ENCODE measurements around the gene AARS2. TPM values are rescaled to one million over a fixed set of nuclear protein-coding genes. Genes with fewer than 3 reads are reported as not detected.

AARS2 gene
- total RNA-seq, 2 donors from 2014 or later: 9.6 to 17.8 TPM

DNA sequence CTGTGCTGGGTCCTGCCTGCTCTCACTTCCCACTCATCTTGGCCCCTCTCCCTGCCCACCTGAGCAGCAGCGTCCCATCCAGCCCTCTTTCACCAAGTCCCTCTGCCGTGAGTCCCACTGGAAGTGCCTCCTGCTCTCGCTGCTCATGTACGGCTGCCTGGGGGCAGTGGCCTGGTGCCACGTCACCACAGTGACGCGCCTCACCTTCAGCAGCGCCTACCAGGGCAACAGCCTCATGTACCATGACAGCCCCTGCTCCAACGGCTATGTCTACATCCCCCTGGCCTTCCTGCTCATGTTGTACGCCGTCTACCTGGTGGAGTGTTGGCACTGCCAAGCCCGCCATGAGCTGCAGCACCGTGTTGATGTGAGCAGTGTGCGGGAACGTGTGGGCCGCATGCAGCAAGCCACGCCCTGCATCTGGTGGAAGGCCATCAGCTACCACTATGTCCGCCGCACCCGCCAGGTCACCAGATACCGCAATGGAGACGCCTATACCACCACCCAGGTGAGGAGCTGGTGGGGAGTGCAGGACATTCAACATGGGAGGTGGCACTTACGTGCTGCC, 40.1 kb downstream of the AARS2 start:
- TF ChIP-seq POLR2A (IDR thresholded peaks at IDR 0.05) (no peak), CTCF (IDR thresholded peaks at IDR 0.05) (no peak)
- Histone ChIP-seq H3K27me3 (peaks cover 0 to 18% of the 10 kb centered on the region in 2 donors), H3K27ac (no peak overlapping the region), H3K4me3 (no peak overlapping the region), H3K9me3 (no peaks in the 10 kb centered on the region), H3K36me3 (replicated peaks in 1 of 2; ENCODE audit: insufficient read depth in 1 of 2, low read depth in 2 of 2) (no peaks in the 10 kb centered on the region), H3K4me1 (peaks cover 12% of the 10 kb centered on the region)
- 72 to 83% methylated on average over 15 to 21 of the region's 23 CpGs for WGBS, 2 donors
- ATAC-seq (no peak), DNase-seq (no peak)
- intact Hi-C loops (cut with DNase I): loop anchor here (5.0 kb wide), 1 partner anchor 64 kb away; no protein-coding TSS in a partner anchor

GRCh38 chr6:44272529-44272928, 40.6 kb downstream of the AARS2 start:
- Histone ChIP-seq H3K9me3 (no peaks in the 10 kb centered on the region), H3K4me3 (no peak overlapping the region), H3K4me1 (peaks cover 12% of the 10 kb centered on the region), H3K36me3 (replicated peaks in 1 of 2; ENCODE audit: insufficient read depth in 1 of 2, low read depth in 2 of 2) (no peaks in the 10 kb centered on the region), H3K27me3 (peaks cover 0 to 18% of the 10 kb centered on the region in 2 donors), H3K27ac (no peak overlapping the region)
- WGBS, 2 donors: 76 to 81% methylated on average over 3 of the region's 3 CpGs
- ATAC-seq (no peak), DNase-seq (no peak)
- TF ChIP-seq POLR2A (IDR thresholded peaks at IDR 0.05) (no peak), CTCF (IDR thresholded peaks at IDR 0.05) (no peak)
- intact Hi-C loops (cut with DNase I): loop anchor here (5.0 kb wide), 1 partner anchor 65 kb away; no protein-coding TSS in a partner anchor

- ATAC-seq (no peak), DNase-seq (no peak)
- WGBS, 2 donors: 39 to 44% methylated on average over 3 of the region's 3 CpGs
- intact Hi-C loops (cut with DNase I): loop anchor here (5.0 kb wide), 1 partner anchor 65 kb away; no protein-coding TSS in a partner anchor
- Histone ChIP-seq H3K4me3 (no peak overlapping the region), H3K36me3 (replicated peaks in 1 of 2; ENCODE audit: insufficient read depth in 1 of 2, low read depth in 2 of 2) (no peaks in the 10 kb centered on the region), H3K27me3 (peaks cover 0 to 18% of the 10 kb centered on the region in 2 donors), H3K27ac (no peak overlapping the region), H3K9me3 (no peaks in the 10 kb centered on the region), H3K4me1 (peaks cover 12% of the 10 kb centered on the region)
- no peak for TF ChIP-seq POLR2A (IDR thresholded peaks at IDR 0.05)
- TF ChIP-seq CTCF (IDR thresholded peaks at IDR 0.05): no peak
Observed at GRCh38 chr6:44271914-44272313, 41.2 kb downstream of the AARS2 start.

GRCh38 chr6:44271406-44271723, 41.8 kb downstream of the AARS2 start:
- Histone ChIP-seq H3K4me3 (no peak overlapping the region), H3K36me3 (replicated peaks in 1 of 2; ENCODE audit: insufficient read depth in 1 of 2, low read depth in 2 of 2) (no peaks in the 10 kb centered on the region), H3K4me1 (peaks cover 11% of the 10 kb centered on the region), H3K27me3 (peaks cover 0 to 17% of the 10 kb centered on the region in 2 donors), H3K27ac (no peak overlapping the region), H3K9me3 (no peaks in the 10 kb centered on the region)
- ATAC-seq: no peak
- intact Hi-C loops (cut with DNase I): loop anchor here (5.0 kb wide), 1 partner anchor 66 kb away; no protein-coding TSS in a partner anchor
- TF ChIP-seq CTCF (IDR thresholded peaks at IDR 0.05) (no peak), POLR2A (IDR thresholded peaks at IDR 0.05) (no peak)
- 81 to 89% methylated on average over 6 of the region's 6 CpGs for WGBS, 2 donors
- DNase-seq: no peak

Measured in body of pancreas (tissue), 4 donors.